Measurements from ENCODE around the gene HMOX2. TPM values are rescaled to one million over a fixed set of nuclear protein-coding genes. Genes with fewer than 3 reads are reported as not detected.

HMOX2 gene
- polyA plus RNA-seq, 2 donors = 77.1 to 85.9 TPM

DNA sequence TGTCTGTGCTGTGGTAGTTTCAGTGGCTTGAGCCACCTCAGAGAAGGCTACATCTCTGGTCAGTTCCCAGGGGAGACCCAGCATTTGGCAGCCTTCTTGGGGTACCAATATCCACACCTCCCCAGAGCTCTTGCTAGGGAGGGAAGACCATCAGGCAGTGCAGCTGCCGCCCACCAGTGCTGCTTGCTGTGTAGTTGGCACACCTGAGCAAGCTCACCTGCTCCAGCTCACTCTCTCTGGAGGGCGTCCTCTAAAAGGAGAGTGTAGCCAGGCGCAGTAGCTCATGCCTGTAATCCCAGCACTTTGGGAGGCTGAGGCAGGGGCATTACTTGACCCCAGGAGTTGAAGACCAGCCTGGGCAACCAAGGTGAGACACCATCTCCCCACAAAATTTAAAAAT is 32.6 kb downstream of the HMOX2 start:
- Histone ChIP-seq H3K9me3 (ENCODE audit: control insufficient read depth in 2 of 2, insufficient read depth in 1 of 2, low read depth in 1 of 2, low read length in 1 of 2) (no peaks in the 10 kb centered on the region), H3K27me3 (ENCODE audit: control insufficient read depth in 1 of 2, insufficient read depth in 2 of 2, low read length in 2 of 2) (no peaks in the 10 kb centered on the region), H3K4me3 (ENCODE audit: low read depth in 1 of 2, low read length in 2 of 2) (no peak overlapping the region), H3K4me1 (ENCODE audit: control insufficient read depth in 2 of 2, insufficient read depth in 2 of 2, low read length in 1 of 2) (peaks cover 0 to 18% of the 10 kb centered on the region in 2 donors), H3K27ac (ENCODE audit: low read depth in 2 of 2, low read length in 1 of 2) (no peak overlapping the region), H3K36me3 (ENCODE audit: control insufficient read depth in 2 of 2, insufficient read depth in 2 of 2, low read length in 1 of 2) (peaks cover 19 to 56% of the 10 kb centered on the region in 2 donors)
- WGBS, 2 donors = 90 to 96% methylated on average over 3 of the region's 3 CpGs

DNA sequence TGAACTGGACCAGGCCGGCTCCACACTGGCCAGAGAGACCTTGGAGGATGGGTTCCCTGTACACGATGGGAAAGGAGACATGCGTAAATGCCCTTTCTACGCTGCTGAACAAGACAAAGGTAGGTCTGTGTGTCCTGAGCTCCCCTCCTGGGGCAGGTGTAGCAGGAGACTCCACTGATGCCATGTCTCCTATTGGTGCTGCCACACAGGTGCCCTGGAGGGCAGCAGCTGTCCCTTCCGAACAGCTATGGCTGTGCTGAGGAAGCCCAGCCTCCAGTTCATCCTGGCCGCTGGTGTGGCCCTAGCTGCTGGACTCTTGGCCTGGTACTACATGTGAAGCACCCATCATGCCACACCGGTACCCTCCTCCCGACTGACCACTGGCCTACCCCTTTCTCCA is 33.2 kb downstream of the HMOX2 start:
- Histone ChIP-seq H3K27ac (ENCODE audit: low read depth in 2 of 2, low read length in 1 of 2) (no peak overlapping the region), H3K27me3 (ENCODE audit: control insufficient read depth in 1 of 2, insufficient read depth in 2 of 2, low read length in 2 of 2) (no peaks in the 10 kb centered on the region), H3K36me3 (ENCODE audit: control insufficient read depth in 2 of 2, insufficient read depth in 2 of 2, low read length in 1 of 2) (peaks cover 19 to 58% of the 10 kb centered on the region in 2 donors), H3K4me3 (ENCODE audit: low read depth in 1 of 2, low read length in 2 of 2) (no peak overlapping the region), H3K9me3 (ENCODE audit: control insufficient read depth in 2 of 2, insufficient read depth in 1 of 2, low read depth in 1 of 2, low read length in 1 of 2) (no peaks in the 10 kb centered on the region), H3K4me1 (ENCODE audit: control insufficient read depth in 2 of 2, insufficient read depth in 2 of 2, low read length in 1 of 2) (peaks cover 0 to 20% of the 10 kb centered on the region in 2 donors)
- WGBS, 2 donors = 88 to 90% methylated on average over 8 of the region's 8 CpGs

DNA sequence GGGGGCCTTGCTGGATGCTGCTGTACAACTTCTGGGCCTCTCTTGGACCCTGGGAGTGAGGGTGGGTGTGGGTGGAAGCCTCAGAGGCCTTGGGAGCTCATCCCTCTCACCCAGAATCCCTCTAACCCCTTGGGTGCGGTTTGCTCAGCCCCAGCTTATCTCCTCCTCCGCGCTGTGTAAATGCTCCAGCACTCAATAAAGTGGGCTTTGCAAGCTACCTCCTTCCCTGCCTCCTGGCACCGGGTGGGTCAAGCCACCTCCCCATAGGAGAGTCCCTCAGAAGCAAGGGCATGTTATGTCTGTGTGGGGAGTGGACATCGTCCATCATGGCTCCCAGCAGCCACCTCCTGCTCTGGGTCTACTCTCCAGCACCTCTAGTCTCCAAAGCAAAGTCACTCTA is 33.9 kb downstream of the HMOX2 start:
- peaks cover 19 to 58% of the 10 kb centered on the region in 2 donors for H3K36me3 ChIP-seq (ENCODE audit: control insufficient read depth in 2 of 2, insufficient read depth in 2 of 2, low read length in 1 of 2)
- 79 to 81% methylated on average over 5 of the region's 5 CpGs for WGBS, 2 donors
- H3K4me1 ChIP-seq (ENCODE audit: control insufficient read depth in 2 of 2, insufficient read depth in 2 of 2, low read length in 1 of 2) = peaks cover 0 to 23% of the 10 kb centered on the region in 2 donors
- no peak overlapping the region for H3K4me3 ChIP-seq (ENCODE audit: low read depth in 1 of 2, low read length in 2 of 2)
- H3K9me3 ChIP-seq (ENCODE audit: control insufficient read depth in 2 of 2, insufficient read depth in 1 of 2, low read depth in 1 of 2, low read length in 1 of 2) = no peaks in the 10 kb centered on the region
- H3K27ac ChIP-seq (ENCODE audit: low read depth in 2 of 2, low read length in 1 of 2) = no peak overlapping the region
- H3K27me3 ChIP-seq (ENCODE audit: control insufficient read depth in 1 of 2, insufficient read depth in 2 of 2, low read length in 2 of 2) = no peaks in the 10 kb centered on the region

DNA sequence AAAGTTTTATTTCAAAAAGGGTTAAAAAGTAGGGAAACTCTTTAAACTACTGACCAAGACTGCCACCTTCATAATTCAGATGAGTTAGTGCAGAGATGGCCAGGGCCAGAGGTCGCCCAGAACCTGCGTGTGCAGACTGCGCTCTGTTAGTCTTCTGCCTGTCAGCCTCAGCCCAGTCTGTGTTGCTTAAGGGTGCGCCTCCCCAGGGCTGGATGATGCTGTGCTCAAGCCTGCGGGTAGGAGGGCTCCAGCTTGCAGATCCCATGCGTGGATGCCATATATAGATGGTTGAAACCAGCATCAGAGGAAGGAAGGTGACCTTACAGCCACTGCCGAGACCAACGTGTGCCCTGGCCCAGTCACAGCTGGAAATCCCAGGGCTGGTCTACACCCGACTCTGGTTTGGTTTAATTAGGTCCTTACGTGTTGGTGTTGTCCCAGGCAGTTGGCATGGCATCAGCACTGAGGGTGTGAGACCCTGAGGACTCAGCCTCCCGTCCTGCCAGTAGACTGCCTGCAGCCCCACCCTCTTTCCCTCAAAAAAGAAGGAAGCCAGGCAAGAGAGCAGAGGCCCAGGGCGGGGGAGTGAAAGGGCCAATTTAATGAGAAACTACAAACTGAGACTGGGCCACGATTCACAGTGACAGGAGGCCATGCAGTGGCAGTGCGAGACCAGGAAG is 34.7 kb downstream of the HMOX2 start:
- H3K4me1 ChIP-seq (ENCODE audit: control insufficient read depth in 2 of 2, insufficient read depth in 2 of 2, low read length in 1 of 2) = peaks cover 0 to 18% of the 10 kb centered on the region in 2 donors
- H3K4me3 ChIP-seq (ENCODE audit: low read depth in 1 of 2, low read length in 2 of 2) = no peak overlapping the region
- peak overlapping the region; percentile 76 to 79 for H3K27ac ChIP-seq (ENCODE audit: low read depth in 2 of 2, low read length in 1 of 2)
- no peaks in the 10 kb centered on the region for H3K9me3 ChIP-seq (ENCODE audit: control insufficient read depth in 2 of 2, insufficient read depth in 1 of 2, low read depth in 1 of 2, low read length in 1 of 2)
- 62% methylated on average over 14 of the region's 14 CpGs for WGBS, 2 donors
- peaks cover 19 to 58% of the 10 kb centered on the region in 2 donors for H3K36me3 ChIP-seq (ENCODE audit: control insufficient read depth in 2 of 2, insufficient read depth in 2 of 2, low read length in 1 of 2)
- H3K27me3 ChIP-seq (ENCODE audit: control insufficient read depth in 1 of 2, insufficient read depth in 2 of 2, low read length in 2 of 2) = no peaks in the 10 kb centered on the region

DNA sequence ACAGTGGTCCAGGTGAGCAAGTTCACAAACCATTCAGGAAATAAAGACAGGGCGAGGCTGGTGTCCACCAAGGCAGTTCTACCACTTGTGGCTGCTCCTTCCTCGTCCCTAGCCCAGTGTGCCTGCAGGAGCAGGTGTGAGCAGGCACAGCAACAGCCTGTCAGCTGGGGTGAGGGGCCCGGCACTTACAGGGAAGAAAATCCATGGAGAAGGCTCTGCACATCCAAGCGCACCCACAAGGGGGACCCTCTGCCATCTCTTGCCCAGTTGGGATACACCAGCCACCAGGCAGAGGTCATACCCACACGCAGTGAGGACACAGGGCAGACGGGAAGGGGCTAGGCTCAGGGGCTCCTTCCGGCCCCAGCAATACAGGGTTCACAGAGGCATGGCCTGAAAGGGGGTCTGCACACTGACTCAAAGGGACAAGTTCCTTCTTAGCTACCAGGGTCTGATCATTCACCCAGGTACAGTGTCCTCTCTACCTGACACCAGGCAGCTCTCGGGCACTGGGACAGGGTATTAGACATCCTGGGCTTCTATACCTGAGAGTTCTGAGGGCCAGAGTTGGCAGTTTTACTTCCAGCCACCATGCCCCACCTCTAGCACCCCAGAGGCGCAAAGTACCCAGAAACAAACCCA is 35.4 kb downstream of the HMOX2 start:
- WGBS, 2 donors = 52 to 62% methylated on average over 9 of the region's 9 CpGs
- H3K9me3 ChIP-seq (ENCODE audit: control insufficient read depth in 2 of 2, insufficient read depth in 1 of 2, low read depth in 1 of 2, low read length in 1 of 2) = no peaks in the 10 kb centered on the region
- H3K27ac ChIP-seq (ENCODE audit: low read depth in 2 of 2, low read length in 1 of 2) = peak overlapping the region; percentile 76 to 79
- H3K4me3 ChIP-seq (ENCODE audit: low read depth in 1 of 2, low read length in 2 of 2) = no peak overlapping the region
- no peaks in the 10 kb centered on the region for H3K27me3 ChIP-seq (ENCODE audit: control insufficient read depth in 1 of 2, insufficient read depth in 2 of 2, low read length in 2 of 2)
- H3K36me3 ChIP-seq (ENCODE audit: control insufficient read depth in 2 of 2, insufficient read depth in 2 of 2, low read length in 1 of 2) = peaks cover 19 to 55% of the 10 kb centered on the region in 2 donors
- H3K4me1 ChIP-seq (ENCODE audit: control insufficient read depth in 2 of 2, insufficient read depth in 2 of 2, low read length in 1 of 2) = peaks cover 0 to 18% of the 10 kb centered on the region in 2 donors

DNA sequence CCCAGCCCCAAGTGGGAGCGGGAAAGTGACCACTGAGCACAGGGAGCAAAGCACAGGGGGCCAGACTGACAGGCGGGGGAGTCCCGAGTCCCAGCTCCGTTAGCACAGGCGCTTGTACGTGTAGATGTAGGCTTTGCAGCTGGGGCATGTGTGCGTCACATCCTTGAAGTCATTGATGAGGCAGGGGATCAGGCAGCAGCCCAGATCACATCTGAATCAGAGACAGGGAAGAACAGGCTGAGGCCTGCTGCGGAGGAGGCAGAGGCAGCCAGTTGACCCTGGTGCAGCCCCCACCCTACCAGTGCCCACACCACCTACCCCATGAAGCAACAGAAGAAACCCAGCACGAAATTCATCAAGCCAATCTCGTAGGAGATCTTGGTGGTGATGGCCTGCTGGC is 36.3 kb downstream of the HMOX2 start:
- Histone ChIP-seq H3K36me3 (ENCODE audit: control insufficient read depth in 2 of 2, insufficient read depth in 2 of 2, low read length in 1 of 2) (peaks cover 19 to 51% of the 10 kb centered on the region in 2 donors), H3K27me3 (ENCODE audit: control insufficient read depth in 1 of 2, insufficient read depth in 2 of 2, low read length in 2 of 2) (no peaks in the 10 kb centered on the region), H3K4me1 (ENCODE audit: control insufficient read depth in 2 of 2, insufficient read depth in 2 of 2, low read length in 1 of 2) (peaks cover 0 to 18% of the 10 kb centered on the region in 2 donors), H3K27ac (ENCODE audit: low read depth in 2 of 2, low read length in 1 of 2) (no peak overlapping the region), H3K9me3 (ENCODE audit: control insufficient read depth in 2 of 2, insufficient read depth in 1 of 2, low read depth in 1 of 2, low read length in 1 of 2) (no peaks in the 10 kb centered on the region), H3K4me3 (ENCODE audit: low read depth in 1 of 2, low read length in 2 of 2) (no peak overlapping the region)
- 90% methylated on average over 10 of the region's 10 CpGs for WGBS, 2 donors

DNA sequence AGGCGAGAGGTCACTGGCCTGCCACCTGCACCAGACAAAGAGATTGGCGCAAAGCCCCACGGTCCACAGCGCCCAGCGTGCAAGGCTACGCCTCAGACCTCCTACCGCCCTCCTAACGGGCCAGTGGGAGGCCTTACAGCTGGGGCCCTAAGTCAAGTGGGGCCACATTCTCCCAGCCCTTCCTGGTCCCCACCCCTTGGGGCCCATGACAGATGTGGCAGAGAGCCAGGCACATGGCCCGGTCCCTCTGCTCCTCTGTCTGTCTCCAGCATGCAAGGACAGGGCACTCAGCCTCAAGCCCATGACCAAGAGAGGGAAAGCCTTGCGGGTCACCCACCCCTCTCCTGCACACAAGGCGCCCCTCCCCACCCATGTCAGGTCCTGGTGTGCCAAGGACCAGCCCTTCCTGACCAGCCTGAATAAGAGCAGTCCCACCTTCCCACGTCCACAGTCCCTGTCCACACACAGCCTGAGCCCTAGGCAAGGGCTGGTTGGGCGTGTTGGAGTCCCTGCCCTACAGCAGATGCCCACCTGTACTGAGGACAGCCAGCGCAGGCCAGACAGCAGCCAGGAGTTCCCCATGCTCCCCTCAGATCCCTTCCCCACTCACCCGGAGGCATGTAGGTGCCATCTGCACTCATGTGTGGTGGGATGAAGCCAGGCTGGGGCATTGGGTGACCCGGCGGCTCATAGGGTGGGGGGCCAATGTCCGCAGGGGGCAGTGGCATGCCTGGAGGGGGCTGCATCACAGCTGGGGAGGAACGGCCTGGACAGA is 37.1 kb downstream of the HMOX2 start:
- WGBS, 2 donors = 82 to 86% methylated on average over 19 of the region's 19 CpGs
- Histone ChIP-seq H3K27ac (ENCODE audit: low read depth in 2 of 2, low read length in 1 of 2) (no peak overlapping the region), H3K4me3 (ENCODE audit: low read depth in 1 of 2, low read length in 2 of 2) (no peak overlapping the region), H3K27me3 (ENCODE audit: control insufficient read depth in 1 of 2, insufficient read depth in 2 of 2, low read length in 2 of 2) (no peaks in the 10 kb centered on the region), H3K36me3 (ENCODE audit: control insufficient read depth in 2 of 2, insufficient read depth in 2 of 2, low read length in 1 of 2) (peaks cover 11 to 43% of the 10 kb centered on the region in 2 donors), H3K4me1 (ENCODE audit: control insufficient read depth in 2 of 2, insufficient read depth in 2 of 2, low read length in 1 of 2) (peaks cover 0 to 18% of the 10 kb centered on the region in 2 donors), H3K9me3 (ENCODE audit: control insufficient read depth in 2 of 2, insufficient read depth in 1 of 2, low read depth in 1 of 2, low read length in 1 of 2) (no peaks in the 10 kb centered on the region)

DNA sequence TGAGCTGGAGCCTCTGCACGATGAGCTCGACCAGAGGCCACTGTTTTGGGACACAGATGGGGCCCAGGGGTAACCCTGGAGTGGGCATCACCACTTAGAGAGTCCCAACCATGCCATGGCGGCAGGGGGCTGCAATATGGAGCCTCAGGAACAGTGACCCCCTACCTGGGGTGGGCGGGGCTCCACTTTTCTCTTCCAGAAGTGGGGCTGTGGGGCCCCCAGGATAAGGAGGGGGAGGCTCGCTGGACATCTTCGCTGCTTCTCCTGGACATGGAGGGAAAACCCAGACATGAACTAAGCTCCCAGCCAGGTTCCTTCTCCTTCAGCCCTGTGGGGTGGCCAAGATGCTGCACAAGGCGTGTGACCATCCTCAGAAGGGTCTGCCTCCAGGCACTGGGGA is 37.7 kb downstream of the HMOX2 start:
- no peak overlapping the region for H3K4me3 ChIP-seq (ENCODE audit: low read depth in 1 of 2, low read length in 2 of 2)
- no peaks in the 10 kb centered on the region for H3K27me3 ChIP-seq (ENCODE audit: control insufficient read depth in 1 of 2, insufficient read depth in 2 of 2, low read length in 2 of 2)
- no peaks in the 10 kb centered on the region for H3K9me3 ChIP-seq (ENCODE audit: control insufficient read depth in 2 of 2, insufficient read depth in 1 of 2, low read depth in 1 of 2, low read length in 1 of 2)
- peaks cover 9 to 37% of the 10 kb centered on the region in 2 donors for H3K36me3 ChIP-seq (ENCODE audit: control insufficient read depth in 2 of 2, insufficient read depth in 2 of 2, low read length in 1 of 2)
- H3K4me1 ChIP-seq (ENCODE audit: control insufficient read depth in 2 of 2, insufficient read depth in 2 of 2, low read length in 1 of 2) = peaks cover 0 to 18% of the 10 kb centered on the region in 2 donors
- H3K27ac ChIP-seq (ENCODE audit: low read depth in 2 of 2, low read length in 1 of 2) = no peak overlapping the region
- 92 to 93% methylated on average over 7 of the region's 7 CpGs for WGBS, 2 donors

DNA sequence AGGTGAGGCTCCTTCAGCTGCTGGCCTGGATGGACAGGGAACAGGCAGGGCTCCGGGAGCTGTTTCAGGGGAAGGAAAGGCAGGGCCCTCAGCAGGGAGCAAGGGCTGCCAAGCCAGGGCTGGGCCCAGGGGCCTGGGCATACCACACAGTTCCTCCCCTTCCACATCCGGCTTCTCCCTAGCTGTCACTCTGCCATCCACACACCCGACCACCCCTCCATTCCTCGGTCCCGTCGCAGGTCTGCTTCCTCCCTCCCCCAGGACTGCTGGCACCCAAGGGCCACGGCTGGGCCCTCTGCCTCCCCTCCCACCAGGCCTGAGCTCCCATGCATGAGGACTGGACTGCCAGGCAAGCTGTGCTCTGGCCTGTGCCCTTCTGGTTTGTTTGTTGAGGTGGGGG is 38.4 kb downstream of the HMOX2 start:
- H3K4me1 ChIP-seq (ENCODE audit: control insufficient read depth in 2 of 2, insufficient read depth in 2 of 2, low read length in 1 of 2) = peaks cover 0 to 18% of the 10 kb centered on the region in 2 donors
- peaks cover 3 to 33% of the 10 kb centered on the region in 2 donors for H3K36me3 ChIP-seq (ENCODE audit: control insufficient read depth in 2 of 2, insufficient read depth in 2 of 2, low read length in 1 of 2)
- peak overlapping the region; percentile 33 to 61 for H3K27ac ChIP-seq (ENCODE audit: low read depth in 2 of 2, low read length in 1 of 2)
- no peak overlapping the region for H3K4me3 ChIP-seq (ENCODE audit: low read depth in 1 of 2, low read length in 2 of 2)
- H3K9me3 ChIP-seq (ENCODE audit: control insufficient read depth in 2 of 2, insufficient read depth in 1 of 2, low read depth in 1 of 2, low read length in 1 of 2) = no peaks in the 10 kb centered on the region
- no peaks in the 10 kb centered on the region for H3K27me3 ChIP-seq (ENCODE audit: control insufficient read depth in 1 of 2, insufficient read depth in 2 of 2, low read length in 2 of 2)
- 45 to 50% methylated on average over 7 of the region's 7 CpGs for WGBS, 2 donors

Data from esophagus (tissue), 2 donors.